ENCODE measurements around the gene FAM20B.

The FAM20B gene

DNA sequence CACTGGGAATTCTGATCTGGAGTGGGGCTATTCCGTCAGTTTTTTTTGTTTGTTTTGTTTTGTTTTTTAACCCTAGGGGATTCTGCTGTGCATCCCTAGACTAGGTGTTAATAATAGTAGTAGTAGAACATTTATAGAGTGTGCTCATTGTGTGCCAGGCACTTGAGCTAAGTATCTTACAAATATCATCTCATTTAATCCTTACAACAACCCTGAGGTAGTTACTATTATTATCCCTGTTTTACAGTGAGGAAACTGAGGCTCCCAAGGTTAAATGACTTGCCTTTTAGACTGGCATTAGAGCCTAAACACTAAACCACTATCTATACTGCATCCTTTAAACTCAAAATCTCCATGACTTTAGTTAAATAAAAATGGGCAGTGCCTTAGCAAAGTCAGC, 78.3 kb downstream of the FAM20B start:
- DNase-seq (ENCODE audit: insufficient read length, low spot score) (no peak), FAIRE-seq (no peak)
- TF ChIP-seq POLR2A (IDR thresholded peaks at IDR 0.05; ENCODE audit: low read depth, low read length) (no peak), POU2F2 (IDR thresholded peaks at IDR 0.05; ENCODE audit: low read depth, low read length) (no peak), TAF1 (IDR thresholded peaks at IDR 0.05; ENCODE audit: low read depth, low read length) (no peak), POLR2AphosphoS5 (IDR thresholded peaks at IDR 0.05; ENCODE audit: low read depth, low read length) (no peak), SPI1 (IDR thresholded peaks at IDR 0.05; ENCODE audit: low read depth, low read length) (no peak), PAX5 (IDR thresholded peaks at IDR 0.05; ENCODE audit: insufficient read depth, low read length, severe bottlenecking) (no peak)

DNA sequence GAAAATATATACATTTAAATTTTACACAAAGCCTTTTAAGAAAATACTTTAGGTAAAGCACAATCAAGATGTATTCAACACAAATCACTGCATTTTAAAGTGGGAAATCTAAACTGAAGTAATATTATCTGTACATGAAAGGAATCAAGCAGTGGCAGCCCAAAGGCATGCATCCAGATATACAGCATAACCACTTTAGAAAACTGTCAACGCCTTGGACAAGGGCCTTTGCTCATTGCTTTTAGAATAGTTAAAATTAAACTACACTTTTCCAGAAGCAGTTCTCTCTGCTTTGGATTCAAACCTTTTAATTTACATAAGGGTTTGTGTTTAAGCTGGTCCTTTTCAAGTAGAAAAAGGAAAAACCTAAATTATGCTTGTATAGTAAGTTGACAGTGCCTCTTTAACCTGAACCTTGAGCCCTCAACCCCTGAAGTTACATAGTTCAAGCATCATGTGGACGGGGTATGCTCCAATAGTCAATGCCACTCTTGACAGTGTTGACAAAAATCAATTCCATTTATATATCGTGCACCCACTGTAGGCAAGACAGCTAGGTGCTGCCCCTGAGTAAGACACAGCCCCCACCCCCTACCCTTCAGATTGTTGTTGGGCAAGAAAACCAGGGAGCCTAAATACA, 79.0 kb downstream of the FAM20B start:
- no peak for FAIRE-seq
- no peak for TF ChIP-seq POU2F2 (IDR thresholded peaks at IDR 0.05; ENCODE audit: low read depth, low read length)
- no peak for TF ChIP-seq POLR2AphosphoS5 (IDR thresholded peaks at IDR 0.05; ENCODE audit: low read depth, low read length)
- no peak for TF ChIP-seq PAX5 (IDR thresholded peaks at IDR 0.05; ENCODE audit: insufficient read depth, low read length, severe bottlenecking)
- TF ChIP-seq POLR2A (IDR thresholded peaks at IDR 0.05; ENCODE audit: low read depth, low read length), result no peak
- no peak for TF ChIP-seq TAF1 (IDR thresholded peaks at IDR 0.05; ENCODE audit: low read depth, low read length)
- TF ChIP-seq SPI1 (IDR thresholded peaks at IDR 0.05; ENCODE audit: low read depth, low read length), result no peak
- DNase-seq (ENCODE audit: insufficient read length, low spot score), result no peak

DNA sequence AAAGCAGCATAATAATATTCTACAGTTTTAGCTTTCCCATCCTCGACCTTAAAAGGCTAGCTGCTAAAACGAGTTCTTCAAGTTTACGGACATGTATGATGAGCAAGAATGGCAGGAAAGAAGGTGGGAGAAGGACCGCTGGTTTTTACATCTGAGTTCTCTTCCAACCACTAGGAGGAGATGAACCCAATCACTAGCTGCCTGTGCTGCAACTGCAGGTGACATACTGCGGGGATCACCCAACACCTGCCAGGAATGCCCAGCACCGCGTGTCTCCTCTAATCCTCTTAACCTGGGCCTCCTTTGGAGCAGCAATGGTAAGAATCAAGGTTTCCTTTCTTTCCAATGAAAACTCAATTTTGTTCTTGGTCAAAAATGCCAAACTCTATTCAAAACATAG, 79.7 kb downstream of the FAM20B start:
- DNase-seq (ENCODE audit: insufficient read length, low spot score), result no peak
- no peak for TF ChIP-seq PAX5 (IDR thresholded peaks at IDR 0.05; ENCODE audit: insufficient read depth, low read length, severe bottlenecking)
- no peak for TF ChIP-seq POLR2A (IDR thresholded peaks at IDR 0.05; ENCODE audit: low read depth, low read length)
- TF ChIP-seq TAF1 (IDR thresholded peaks at IDR 0.05; ENCODE audit: low read depth, low read length), result no peak
- TF ChIP-seq SPI1 (IDR thresholded peaks at IDR 0.05; ENCODE audit: low read depth, low read length), result no peak
- TF ChIP-seq POU2F2 (IDR thresholded peaks at IDR 0.05; ENCODE audit: low read depth, low read length), result no peak
- no peak for TF ChIP-seq POLR2AphosphoS5 (IDR thresholded peaks at IDR 0.05; ENCODE audit: low read depth, low read length)
- FAIRE-seq, result no peak

DNA sequence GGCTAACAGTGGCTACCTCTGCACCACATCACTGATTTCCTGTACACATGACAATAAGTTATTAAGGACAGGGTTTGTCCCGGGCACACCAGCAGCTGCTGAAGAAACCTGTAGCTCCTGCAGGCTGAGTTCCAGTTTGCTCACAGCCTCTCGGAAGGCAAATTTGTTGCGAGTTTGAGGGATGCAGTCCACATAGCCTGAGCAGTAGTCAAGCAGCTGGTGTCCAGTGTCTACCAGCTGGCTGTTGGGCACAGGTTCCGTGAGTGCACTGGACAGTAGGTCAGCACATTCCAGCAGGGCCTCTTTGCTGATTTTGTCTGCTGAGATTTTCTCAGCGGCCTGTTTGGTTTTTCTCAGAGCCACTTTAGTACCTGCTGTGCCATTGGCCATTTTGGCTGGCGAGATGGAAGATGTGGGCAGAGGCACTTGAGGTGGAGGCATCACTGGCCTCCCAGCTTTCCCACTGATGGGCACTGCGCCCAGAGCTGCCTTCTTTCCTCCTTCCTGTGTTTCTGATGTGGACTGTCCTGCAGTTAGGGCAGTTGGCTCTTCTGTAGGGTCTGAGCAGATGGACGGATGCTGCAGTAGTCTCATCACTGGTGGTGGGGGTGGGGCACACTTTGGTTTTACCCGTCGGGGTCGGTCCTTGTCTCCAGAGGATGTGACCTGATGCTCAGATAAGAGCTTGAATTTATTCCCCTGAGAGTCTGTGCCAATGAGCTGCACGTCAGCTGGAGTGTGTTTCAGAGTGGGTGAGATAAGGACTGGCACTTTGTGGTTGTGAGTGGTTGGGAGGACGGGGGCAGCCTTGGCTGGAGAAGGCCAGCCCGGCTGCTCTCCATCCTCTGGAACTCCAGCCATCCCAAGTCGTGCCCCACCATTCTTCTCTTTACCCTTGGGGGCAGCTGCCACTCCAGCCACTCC, 82.3 kb downstream of the FAM20B start:
- TF ChIP-seq PAX5 (IDR thresholded peaks at IDR 0.05; ENCODE audit: insufficient read depth, low read length, severe bottlenecking), result no peak
- TF ChIP-seq TAF1 (IDR thresholded peaks at IDR 0.05; ENCODE audit: low read depth, low read length), result no peak
- TF ChIP-seq POU2F2 (IDR thresholded peaks at IDR 0.05; ENCODE audit: low read depth, low read length), result no peak
- TF ChIP-seq POLR2A (IDR thresholded peaks at IDR 0.05; ENCODE audit: low read depth, low read length), result no peak
- TF ChIP-seq SPI1 (IDR thresholded peaks at IDR 0.05; ENCODE audit: low read depth, low read length), result no peak
- TF ChIP-seq POLR2AphosphoS5 (IDR thresholded peaks at IDR 0.05; ENCODE audit: low read depth, low read length), result no peak
- FAIRE-seq (no peak), DNase-seq (ENCODE audit: insufficient read length, low spot score) (no peak)

DNA sequence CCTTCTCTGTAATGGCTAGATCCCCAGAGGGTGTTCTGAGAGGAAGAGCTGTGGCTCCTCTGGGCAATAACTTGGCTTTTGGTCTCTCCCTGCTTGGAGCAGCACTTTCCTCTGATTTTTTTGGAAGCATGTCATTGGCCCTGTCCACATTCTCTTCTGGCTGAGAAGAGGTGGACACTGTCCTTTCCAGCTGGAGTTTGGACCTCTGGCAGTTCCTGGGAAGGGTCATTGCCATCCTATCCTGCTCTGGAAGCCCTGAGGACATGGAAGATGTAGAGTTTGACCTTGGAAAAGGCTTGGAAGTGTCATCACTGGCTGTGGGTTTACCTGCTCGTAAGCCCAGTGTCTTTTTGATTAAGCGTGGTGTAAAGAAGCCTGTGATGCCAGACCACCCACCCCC, 83.0 kb downstream of the FAM20B start:
- no peak for TF ChIP-seq SPI1 (IDR thresholded peaks at IDR 0.05; ENCODE audit: low read depth, low read length)
- TF ChIP-seq TAF1 (IDR thresholded peaks at IDR 0.05; ENCODE audit: low read depth, low read length), result no peak
- TF ChIP-seq POLR2A (IDR thresholded peaks at IDR 0.05; ENCODE audit: low read depth, low read length), result no peak
- no peak for TF ChIP-seq POU2F2 (IDR thresholded peaks at IDR 0.05; ENCODE audit: low read depth, low read length)
- TF ChIP-seq PAX5 (IDR thresholded peaks at IDR 0.05; ENCODE audit: insufficient read depth, low read length, severe bottlenecking), result no peak
- no peak for TF ChIP-seq POLR2AphosphoS5 (IDR thresholded peaks at IDR 0.05; ENCODE audit: low read depth, low read length)
- DNase-seq (ENCODE audit: insufficient read length, low spot score) (no peak), FAIRE-seq (no peak)

DNA sequence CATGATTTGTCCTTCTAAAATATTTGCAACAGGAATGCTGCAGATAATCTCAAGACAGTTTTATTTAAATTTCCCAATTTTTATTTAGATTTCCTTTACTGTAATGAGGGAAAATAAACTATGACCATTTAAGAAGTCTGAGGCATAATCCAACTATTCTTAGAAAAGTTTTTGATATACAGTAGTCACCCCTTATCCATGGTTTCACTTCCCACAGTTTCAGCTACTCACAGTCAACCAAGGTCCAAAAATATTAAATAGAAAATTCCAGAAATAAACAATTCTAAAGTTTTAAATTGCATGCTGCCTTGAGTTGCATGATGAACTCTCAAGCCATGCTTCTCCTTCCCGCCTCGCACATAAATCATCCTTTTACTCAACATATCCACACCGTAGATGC, 89.5 kb downstream of the FAM20B start:
- TF ChIP-seq SPI1 (IDR thresholded peaks at IDR 0.05; ENCODE audit: low read depth, low read length), result no peak
- no peak for DNase-seq (ENCODE audit: insufficient read length, low spot score)
- no peak for FAIRE-seq

DNA sequence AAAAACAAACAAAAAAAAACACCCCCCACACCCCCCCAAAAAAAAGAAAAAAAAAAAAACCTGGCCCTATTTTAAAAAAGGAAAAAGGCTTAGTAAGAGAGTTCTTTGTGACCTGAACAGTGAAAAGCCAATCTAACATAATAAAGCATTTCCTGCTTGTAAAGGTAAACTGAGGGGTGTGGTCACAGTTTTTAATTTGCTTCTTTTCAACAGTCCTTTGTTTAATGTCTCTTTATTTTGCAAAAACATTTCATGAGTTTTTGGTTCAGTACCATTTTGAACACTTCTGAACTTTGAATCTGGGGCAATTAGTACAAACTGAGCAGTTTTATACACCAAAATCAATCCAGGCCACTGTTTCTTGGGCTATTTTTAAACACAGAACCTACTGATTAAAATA, 93.8 kb downstream of the FAM20B start:
- DNase-seq (ENCODE audit: insufficient read length, low spot score) (no peak), FAIRE-seq (no peak)
- TF ChIP-seq TAF1 (IDR thresholded peaks at IDR 0.05; ENCODE audit: low read depth, low read length) (no peak), POLR2A (IDR thresholded peaks at IDR 0.05; ENCODE audit: low read depth, low read length) (no peak), POLR2AphosphoS5 (IDR thresholded peaks at IDR 0.05; ENCODE audit: low read depth, low read length) (no peak), SPI1 (IDR thresholded peaks at IDR 0.05; ENCODE audit: low read depth, low read length) (no peak), PAX5 (IDR thresholded peaks at IDR 0.05; ENCODE audit: insufficient read depth, low read length, severe bottlenecking) (no peak), POU2F2 (IDR thresholded peaks at IDR 0.05; ENCODE audit: low read depth, low read length) (no peak)

DNA sequence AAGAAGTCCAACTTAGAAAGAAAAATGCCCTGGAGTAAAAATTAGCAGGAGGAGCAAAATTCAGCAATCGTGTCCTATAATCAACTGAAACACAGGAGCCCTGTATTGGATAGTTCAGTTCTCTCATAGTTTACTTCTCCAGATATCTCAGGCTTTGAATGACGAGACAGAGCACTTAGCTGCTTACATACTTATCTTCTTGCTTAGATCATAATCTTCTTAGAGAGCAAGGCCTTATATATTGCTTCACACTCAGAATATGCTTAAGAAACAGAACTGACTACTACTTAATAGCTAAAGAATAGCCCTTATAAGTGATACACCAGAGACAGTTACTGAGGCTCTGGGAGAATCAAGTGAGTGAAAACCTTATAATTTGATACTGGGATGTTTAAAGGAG, 95.0 kb downstream of the FAM20B start:
- FAIRE-seq, result no peak
- no peak for DNase-seq (ENCODE audit: insufficient read length, low spot score)
- no peak for TF ChIP-seq TAF1 (IDR thresholded peaks at IDR 0.05; ENCODE audit: low read depth, low read length)
- no peak for TF ChIP-seq POU2F2 (IDR thresholded peaks at IDR 0.05; ENCODE audit: low read depth, low read length)
- TF ChIP-seq POLR2AphosphoS5 (IDR thresholded peaks at IDR 0.05; ENCODE audit: low read depth, low read length), result no peak
- TF ChIP-seq SPI1 (IDR thresholded peaks at IDR 0.05; ENCODE audit: low read depth, low read length), result no peak
- no peak for TF ChIP-seq PAX5 (IDR thresholded peaks at IDR 0.05; ENCODE audit: insufficient read depth, low read length, severe bottlenecking)
- TF ChIP-seq POLR2A (IDR thresholded peaks at IDR 0.05; ENCODE audit: low read depth, low read length), result no peak

DNA sequence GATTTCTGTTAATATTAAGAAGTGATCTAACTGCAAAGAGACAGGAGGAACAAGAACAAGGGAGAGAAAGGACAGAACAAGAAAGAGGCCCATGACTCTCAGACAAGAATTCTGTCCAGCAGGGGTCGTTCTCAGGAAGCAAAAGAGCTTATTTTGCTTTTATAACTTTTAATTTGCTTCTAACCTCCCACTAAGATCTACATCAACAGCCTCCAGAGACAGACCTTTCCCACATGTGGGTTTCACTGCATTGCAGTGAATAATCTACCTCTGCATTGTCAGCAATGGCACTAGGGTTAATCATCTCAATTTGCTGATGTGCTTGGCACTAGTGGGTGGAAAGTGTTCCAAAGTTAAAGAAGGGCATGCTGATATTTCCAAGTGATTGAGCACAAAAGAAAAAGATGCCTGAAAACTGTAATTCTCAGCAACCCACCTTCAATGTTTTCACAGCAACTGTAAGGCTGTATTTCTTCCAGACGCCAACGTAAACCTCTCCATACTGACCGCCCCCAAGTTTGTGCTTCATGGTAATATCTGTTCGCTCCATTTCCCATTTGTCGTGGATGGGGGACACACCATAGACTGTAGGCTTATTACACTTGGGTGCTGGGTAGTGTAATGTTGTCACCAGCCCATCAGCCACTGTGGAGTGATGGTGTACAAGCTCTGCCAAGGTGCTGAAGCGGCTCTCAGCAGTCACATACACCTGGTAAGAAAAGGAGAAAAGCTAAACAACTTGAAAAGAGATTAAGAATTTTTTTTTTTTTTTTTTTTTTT, 95.7 kb downstream of the FAM20B start:
- DNase-seq (ENCODE audit: insufficient read length, low spot score), result no peak
- no peak for TF ChIP-seq PAX5 (IDR thresholded peaks at IDR 0.05; ENCODE audit: insufficient read depth, low read length, severe bottlenecking)
- no peak for TF ChIP-seq POU2F2 (IDR thresholded peaks at IDR 0.05; ENCODE audit: low read depth, low read length)
- TF ChIP-seq POLR2AphosphoS5 (IDR thresholded peaks at IDR 0.05; ENCODE audit: low read depth, low read length), result no peak
- TF ChIP-seq POLR2A (IDR thresholded peaks at IDR 0.05; ENCODE audit: low read depth, low read length), result no peak
- no peak for TF ChIP-seq TAF1 (IDR thresholded peaks at IDR 0.05; ENCODE audit: low read depth, low read length)
- no peak for TF ChIP-seq SPI1 (IDR thresholded peaks at IDR 0.05; ENCODE audit: low read depth, low read length)
- FAIRE-seq, result no peak

Data from GM12891 (cell line).